ENCODE measurements around the gene EXOSC7. TPM values are rescaled to one million over a fixed set of nuclear protein-coding genes. Genes with fewer than 3 reads are reported as not detected.

Gene EXOSC7
- total and polyA plus RNA-seq, 10 of the 15 experiments (the other 5 are each of a cell fraction or from before 2014, with no cell fraction given) = 58.0 to 193 (median 82.9) TPM

DNA sequence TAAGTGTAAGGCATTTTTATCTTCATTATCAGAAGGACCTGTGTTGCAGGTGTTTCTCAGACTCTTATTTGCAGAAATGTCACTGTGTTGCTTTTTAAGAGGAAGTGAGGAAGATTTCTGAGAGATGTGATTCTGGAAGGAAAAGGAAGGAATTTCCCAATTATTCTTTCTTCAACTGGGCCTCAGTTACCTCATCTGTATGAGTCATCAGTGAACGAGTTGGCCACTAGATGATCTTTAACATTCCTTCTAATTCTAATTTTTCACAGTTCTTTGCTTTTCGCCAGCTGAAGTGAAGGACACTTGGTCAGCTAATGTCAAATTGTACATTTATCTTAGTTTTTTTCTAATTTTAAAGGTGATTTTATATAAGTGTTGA, 79.0 kb downstream of the EXOSC7 start:
- H3K79me2 ChIP-seq (ENCODE audit: control insufficient read depth, insufficient read depth, low read length) = no peaks in the 10 kb centered on the region
- POLR2A ChIA-PET = no interaction called here
- H3K36me3 ChIP-seq (ENCODE audit: control insufficient read depth in 2 of 2, insufficient read depth in 2 of 2, low read length in 1 of 2) = no peaks in the 10 kb centered on the region
- no peak overlapping the region for H3K4me3 ChIP-seq
- SMC1A ChIA-PET (ENCODE audit: uncharacterized antibody, unreplicated experiment) = interaction anchor here (0.8 to 6.6 kb wide), 12 partner anchors 10 to 606 kb away, joined by 3 to 120 read pairs (median 6); no protein-coding TSS in a partner anchor
- RAD21 ChIA-PET (ENCODE audit: unreplicated experiment) = interaction anchor here (0.6 to 4.9 kb wide), 12 partner anchors 8 to 156 kb away, joined by 3 to 101 read pairs (median 4); no protein-coding TSS in a partner anchor
- H3K27ac ChIP-seq (ENCODE audit: control insufficient read depth, insufficient read depth) = no peak overlapping the region
- H3K4me1 ChIP-seq (ENCODE audit: control insufficient read depth, insufficient read depth, low read length) = no peaks in the 10 kb centered on the region
- no peak overlapping the region for H3K4me2 ChIP-seq (ENCODE audit: control insufficient read depth, insufficient read depth)
- ATAC-seq = no peak
- intact Hi-C loops (cut with micrococcal nuclease; ENCODE audit: unreplicated experiment) = no loop called here
- no peak overlapping the region for H2AFZ ChIP-seq (ENCODE audit: control insufficient read depth, low read depth, low read length)
- H3K9me3 ChIP-seq (replicated peaks; ENCODE audit: control insufficient read depth, insufficient read depth, low read length) = no peaks in the 10 kb centered on the region
- in situ Hi-C loops (cut with MboI) = no loop called here
- H4K20me1 ChIP-seq (ENCODE audit: control insufficient read depth, insufficient read depth) = no peaks in the 10 kb centered on the region
- no peak for DNase-seq (ENCODE audit: low read depth, low spot score)
- CTCF ChIA-PET = interaction anchor here (0.6 to 12.6 kb wide), 19 partner anchors 9 to 605 kb away, joined by 3 to 282 read pairs (median 4); no protein-coding TSS in a partner anchor
- FAIRE-seq = no peak
- no TSS peak for BruUV-seq (replicated peaks)
- no peak overlapping the region for H3K9ac ChIP-seq (ENCODE audit: control insufficient read depth, insufficient read depth, low read length)
- WGBS (ENCODE audit: insufficient coverage, insufficient replicate concordance, low lambda C conversion rate, missing lambda C conversion rate) = 20% methylated on average over 2 of the region's 2 CpGs
- no peaks in the 10 kb centered on the region for H3K27me3 ChIP-seq (replicated peaks in 1 of 2; ENCODE audit: control insufficient read depth in 2 of 2, insufficient read depth in 2 of 2, low read length in 1 of 2)
- TF ChIP-seq NFYA (IDR thresholded peaks at IDR 0.05; ENCODE audit: borderline replicate concordance, low read depth, low read length) (no peak), ESRRA (IDR thresholded peaks at IDR 0.05; ENCODE audit: low read length) (no peak), FOS (IDR thresholded peaks at IDR 0.05; ENCODE audit: borderline replicate concordance, extremely low read depth, insufficient read length) (no peak), BMI1 (IDR thresholded peaks at IDR 0.05; ENCODE audit: borderline replicate concordance) (no peak), IKZF1 (conservative IDR thresholded peaks at IDR 0.05) (no peak), ATF7 (IDR thresholded peaks at IDR 0.05; ENCODE audit: low read depth) (no peak), SRF (IDR thresholded peaks at IDR 0.05; ENCODE audit: low read depth in 2 of 2, low read length in 2 of 2) (no peak), YBX1 (IDR thresholded peaks at IDR 0.05) (no peak)
- TF ChIP-seq, protein P1, sequence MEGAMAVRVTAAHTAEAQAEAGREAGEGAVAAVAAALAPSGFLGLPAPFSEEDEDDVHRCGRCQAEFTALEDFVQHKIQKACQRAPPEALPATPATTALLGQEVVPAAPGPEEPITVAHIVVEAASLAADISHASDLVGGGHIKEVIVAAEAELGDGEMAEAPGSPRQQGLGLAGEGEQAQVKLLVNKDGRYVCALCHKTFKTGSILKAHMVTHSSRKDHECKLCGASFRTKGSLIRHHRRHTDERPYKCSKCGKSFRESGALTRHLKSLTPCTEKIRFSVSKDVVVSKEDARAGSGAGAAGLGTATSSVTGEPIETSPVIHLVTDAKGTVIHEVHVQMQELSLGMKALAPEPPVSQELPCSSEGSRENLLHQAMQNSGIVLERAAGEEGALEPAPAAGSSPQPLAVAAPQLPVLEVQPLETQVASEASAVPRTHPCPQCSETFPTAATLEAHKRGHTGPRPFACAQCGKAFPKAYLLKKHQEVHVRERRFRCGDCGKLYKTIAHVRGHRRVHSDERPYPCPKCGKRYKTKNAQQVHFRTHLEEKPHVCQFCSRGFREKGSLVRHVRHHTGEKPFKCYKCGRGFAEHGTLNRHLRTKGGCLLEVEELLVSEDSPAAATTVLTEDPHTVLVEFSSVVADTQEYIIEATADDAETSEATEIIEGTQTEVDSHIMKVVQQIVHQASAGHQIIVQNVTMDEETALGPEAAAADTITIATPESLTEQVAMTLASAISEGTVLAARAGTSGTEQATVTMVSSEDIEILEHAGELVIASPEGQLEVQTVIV (IDR thresholded peaks at IDR 0.05; ENCODE audit: borderline replicate concordance, partially characterized antibody) = no peak
- TF ChIP-seq, protein P2, sequence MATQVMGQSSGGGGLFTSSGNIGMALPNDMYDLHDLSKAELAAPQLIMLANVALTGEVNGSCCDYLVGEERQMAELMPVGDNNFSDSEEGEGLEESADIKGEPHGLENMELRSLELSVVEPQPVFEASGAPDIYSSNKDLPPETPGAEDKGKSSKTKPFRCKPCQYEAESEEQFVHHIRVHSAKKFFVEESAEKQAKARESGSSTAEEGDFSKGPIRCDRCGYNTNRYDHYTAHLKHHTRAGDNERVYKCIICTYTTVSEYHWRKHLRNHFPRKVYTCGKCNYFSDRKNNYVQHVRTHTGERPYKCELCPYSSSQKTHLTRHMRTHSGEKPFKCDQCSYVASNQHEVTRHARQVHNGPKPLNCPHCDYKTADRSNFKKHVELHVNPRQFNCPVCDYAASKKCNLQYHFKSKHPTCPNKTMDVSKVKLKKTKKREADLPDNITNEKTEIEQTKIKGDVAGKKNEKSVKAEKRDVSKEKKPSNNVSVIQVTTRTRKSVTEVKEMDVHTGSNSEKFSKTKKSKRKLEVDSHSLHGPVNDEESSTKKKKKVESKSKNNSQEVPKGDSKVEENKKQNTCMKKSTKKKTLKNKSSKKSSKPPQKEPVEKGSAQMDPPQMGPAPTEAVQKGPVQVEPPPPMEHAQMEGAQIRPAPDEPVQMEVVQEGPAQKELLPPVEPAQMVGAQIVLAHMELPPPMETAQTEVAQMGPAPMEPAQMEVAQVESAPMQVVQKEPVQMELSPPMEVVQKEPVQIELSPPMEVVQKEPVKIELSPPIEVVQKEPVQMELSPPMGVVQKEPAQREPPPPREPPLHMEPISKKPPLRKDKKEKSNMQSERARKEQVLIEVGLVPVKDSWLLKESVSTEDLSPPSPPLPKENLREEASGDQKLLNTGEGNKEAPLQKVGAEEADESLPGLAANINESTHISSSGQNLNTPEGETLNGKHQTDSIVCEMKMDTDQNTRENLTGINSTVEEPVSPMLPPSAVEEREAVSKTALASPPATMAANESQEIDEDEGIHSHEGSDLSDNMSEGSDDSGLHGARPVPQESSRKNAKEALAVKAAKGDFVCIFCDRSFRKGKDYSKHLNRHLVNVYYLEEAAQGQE (IDR thresholded peaks at IDR 0.05; ENCODE audit: low read depth, low read length) = no peak
- TF ChIP-seq, protein P3, sequence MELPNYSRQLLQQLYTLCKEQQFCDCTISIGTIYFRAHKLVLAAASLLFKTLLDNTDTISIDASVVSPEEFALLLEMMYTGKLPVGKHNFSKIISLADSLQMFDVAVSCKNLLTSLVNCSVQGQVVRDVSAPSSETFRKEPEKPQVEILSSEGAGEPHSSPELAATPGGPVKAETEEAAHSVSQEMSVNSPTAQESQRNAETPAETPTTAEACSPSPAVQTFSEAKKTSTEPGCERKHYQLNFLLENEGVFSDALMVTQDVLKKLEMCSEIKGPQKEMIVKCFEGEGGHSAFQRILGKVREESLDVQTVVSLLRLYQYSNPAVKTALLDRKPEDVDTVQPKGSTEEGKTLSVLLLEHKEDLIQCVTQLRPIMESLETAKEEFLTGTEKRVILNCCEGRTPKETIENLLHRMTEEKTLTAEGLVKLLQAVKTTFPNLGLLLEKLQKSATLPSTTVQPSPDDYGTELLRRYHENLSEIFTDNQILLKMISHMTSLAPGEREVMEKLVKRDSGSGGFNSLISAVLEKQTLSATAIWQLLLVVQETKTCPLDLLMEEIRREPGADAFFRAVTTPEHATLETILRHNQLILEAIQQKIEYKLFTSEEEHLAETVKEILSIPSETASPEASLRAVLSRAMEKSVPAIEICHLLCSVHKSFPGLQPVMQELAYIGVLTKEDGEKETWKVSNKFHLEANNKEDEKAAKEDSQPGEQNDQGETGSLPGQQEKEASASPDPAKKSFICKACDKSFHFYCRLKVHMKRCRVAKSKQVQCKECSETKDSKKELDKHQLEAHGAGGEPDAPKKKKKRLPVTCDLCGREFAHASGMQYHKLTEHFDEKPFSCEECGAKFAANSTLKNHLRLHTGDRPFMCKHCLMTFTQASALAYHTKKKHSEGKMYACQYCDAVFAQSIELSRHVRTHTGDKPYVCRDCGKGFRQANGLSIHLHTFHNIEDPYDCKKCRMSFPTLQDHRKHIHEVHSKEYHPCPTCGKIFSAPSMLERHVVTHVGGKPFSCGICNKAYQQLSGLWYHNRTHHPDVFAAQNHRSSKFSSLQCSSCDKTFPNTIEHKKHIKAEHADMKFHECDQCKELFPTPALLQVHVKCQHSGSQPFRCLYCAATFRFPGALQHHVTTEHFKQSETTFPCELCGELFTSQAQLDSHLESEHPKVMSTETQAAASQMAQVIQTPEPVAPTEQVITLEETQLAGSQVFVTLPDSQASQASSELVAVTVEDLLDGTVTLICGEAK (IDR thresholded peaks at IDR 0.05; ENCODE audit: borderline replicate concordance) = no peak
- TF ChIP-seq, protein P4, sequence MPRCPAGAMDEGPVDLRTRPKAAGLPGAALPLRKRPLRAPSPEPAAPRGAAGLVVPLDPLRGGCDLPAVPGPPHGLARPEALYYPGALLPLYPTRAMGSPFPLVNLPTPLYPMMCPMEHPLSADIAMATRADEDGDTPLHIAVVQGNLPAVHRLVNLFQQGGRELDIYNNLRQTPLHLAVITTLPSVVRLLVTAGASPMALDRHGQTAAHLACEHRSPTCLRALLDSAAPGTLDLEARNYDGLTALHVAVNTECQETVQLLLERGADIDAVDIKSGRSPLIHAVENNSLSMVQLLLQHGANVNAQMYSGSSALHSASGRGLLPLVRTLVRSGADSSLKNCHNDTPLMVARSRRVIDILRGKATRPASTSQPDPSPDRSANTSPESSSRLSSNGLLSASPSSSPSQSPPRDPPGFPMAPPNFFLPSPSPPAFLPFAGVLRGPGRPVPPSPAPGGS (IDR thresholded peaks at IDR 0.05; ENCODE audit: borderline replicate concordance, insufficient read depth, low read depth, low read length, poor library complexity, severe bottlenecking) = no peak

All from GM12878 (cell line).